Ishikawa (cell line): ENCODE measurements around the gene OPCML.

Experiments used
- CEBPB ChIP-seq: IDR thresholded peaks from 2 replicates; pipeline ENCODE4 v1.6.1; 2012
- CREB1 ChIP-seq: IDR thresholded peaks from 2 replicates; pipeline ENCODE4 v1.6.1; 2012; ENCODE audit warnings: low read depth
- EGR1 ChIP-seq: IDR thresholded peaks from 2 replicates; pipeline ENCODE4 v1.6.1; 2012
- EP300 ChIP-seq: IDR thresholded peaks from 2 replicates; pipeline ENCODE4 v1.6.1; 2012; ENCODE audit warnings: borderline replicate concordance
- FOXM1 ChIP-seq: IDR thresholded peaks from 2 replicates; pipeline ENCODE4 v1.6.1; 2012; ENCODE audit warnings: low read depth, borderline replicate concordance
- MAX ChIP-seq: IDR thresholded peaks from 2 replicates; pipeline ENCODE4 v1.6.1; 2012
- NFIC ChIP-seq: IDR thresholded peaks from 2 replicates; pipeline ENCODE4 v1.6.1; 2012
- RAD21 ChIP-seq: IDR thresholded peaks from 2 replicates; pipeline ENCODE4 v1.6.1; 2012; ENCODE audit warnings: low read depth
- REST ChIP-seq: IDR thresholded peaks from 2 replicates; pipeline ENCODE4 v1.6.1; 2012; ENCODE audit warnings: low read depth, mild to moderate bottlenecking
- TAF1 ChIP-seq: IDR thresholded peaks from 2 replicates; pipeline ENCODE4 v1.6.1; 2012; ENCODE audit warnings: low read depth, mild to moderate bottlenecking
- TCF12 ChIP-seq: IDR thresholded peaks from 2 replicates; pipeline ENCODE4 v1.6.1; 2012; ENCODE audit warnings: low read depth
- TEAD4 ChIP-seq: IDR thresholded peaks from 2 replicates; pipeline ENCODE4 v1.6.1; 2012
- USF1 ChIP-seq: IDR thresholded peaks from 2 replicates; pipeline ENCODE4 v1.6.1; 2012
- YY1 ChIP-seq: IDR thresholded peaks from 2 replicates; pipeline ENCODE4 v1.6.1; 2012; ENCODE audit warnings: low read depth
- ZBTB7A ChIP-seq: IDR thresholded peaks from 2 replicates; pipeline ENCODE4 v1.6.1; 2012; ENCODE audit warnings: low read depth

The OPCML gene

GRCh38 chr11:133207995-133208394, 324.3 kb downstream of the OPCML start:
- no peak for TF ChIP-seq EGR1
- TF ChIP-seq USF1 = no peak
- no peak for TF ChIP-seq CREB1
- TF ChIP-seq TEAD4 = no peak
- TF ChIP-seq EP300 = no peak
- TF ChIP-seq MAX = no peak
- TF ChIP-seq NFIC = no peak
- no peak for TF ChIP-seq ZBTB7A
- no peak for TF ChIP-seq YY1
- no peak for TF ChIP-seq TCF12
- TF ChIP-seq FOXM1 = no peak
- TF ChIP-seq TAF1 = no peak

- no peak for TF ChIP-seq RAD21
- no peak for TF ChIP-seq EGR1
- TF ChIP-seq EP300 = no peak
- no peak for TF ChIP-seq FOXM1
- TF ChIP-seq TEAD4 = no peak
- TF ChIP-seq CREB1 = no peak
- TF ChIP-seq MAX = no peak
- no peak for TF ChIP-seq REST
- no peak for TF ChIP-seq TAF1
- TF ChIP-seq TCF12 = no peak
- TF ChIP-seq ZBTB7A = no peak
- no peak for TF ChIP-seq USF1
Observed at GRCh38 chr11:133206313-133207005, 325.8 kb downstream of the OPCML start.

- no peak for TF ChIP-seq TAF1
- no peak for TF ChIP-seq USF1
- no peak for TF ChIP-seq RAD21
- no peak for TF ChIP-seq YY1
- TF ChIP-seq FOXM1 = no peak
- TF ChIP-seq CEBPB = no peak
- no peak for TF ChIP-seq TCF12
- TF ChIP-seq MAX = no peak
- no peak for TF ChIP-seq EGR1
- no peak for TF ChIP-seq EP300
- TF ChIP-seq CREB1 = no peak
- TF ChIP-seq REST = no peak
- no peak for TF ChIP-seq TEAD4
- TF ChIP-seq NFIC = no peak
- TF ChIP-seq ZBTB7A = no peak
Observed at GRCh38 chr11:133204158-133204557, 328.1 kb downstream of the OPCML start.

GRCh38 chr11:133202816-133203215, 329.5 kb downstream of the OPCML start:
- TF ChIP-seq CREB1 = no peak
- no peak for TF ChIP-seq EP300
- TF ChIP-seq RAD21 = no peak
- no peak for TF ChIP-seq YY1
- no peak for TF ChIP-seq CEBPB
- no peak for TF ChIP-seq MAX
- no peak for TF ChIP-seq NFIC
- TF ChIP-seq USF1 = no peak
- TF ChIP-seq TEAD4 = no peak
- no peak for TF ChIP-seq EGR1
- no peak for TF ChIP-seq FOXM1
- TF ChIP-seq TCF12 = no peak
- no peak for TF ChIP-seq ZBTB7A
- no peak for TF ChIP-seq REST
- no peak for TF ChIP-seq TAF1
